Kidney glomerular epithelial cell (primary cell): Measurements from ENCODE around the gene HHEX.

Experiments used
- DNase-seq: peaks from one replicate; lab custom pipeline; 2025; lab: John Stamatoyannopoulos, UW

Gene HHEX

DNA sequence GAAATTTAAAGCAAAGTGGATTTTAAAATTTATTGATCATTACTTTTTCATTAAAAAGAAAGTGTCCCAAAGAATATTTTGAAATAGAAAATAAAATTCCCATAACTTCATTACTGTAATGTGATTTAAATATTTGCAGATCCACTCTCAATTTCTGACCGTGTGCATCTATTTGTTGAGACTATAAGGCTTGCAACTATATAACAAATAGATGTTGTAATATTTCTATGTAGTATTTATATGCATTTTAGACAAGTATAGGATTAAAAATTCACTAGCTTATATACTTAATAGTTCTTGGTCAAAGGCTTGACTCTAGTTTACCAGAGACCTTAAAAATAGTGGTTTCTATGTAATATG, 3.8 kb downstream of the HHEX start:
- no peak for DNase-seq

DNA sequence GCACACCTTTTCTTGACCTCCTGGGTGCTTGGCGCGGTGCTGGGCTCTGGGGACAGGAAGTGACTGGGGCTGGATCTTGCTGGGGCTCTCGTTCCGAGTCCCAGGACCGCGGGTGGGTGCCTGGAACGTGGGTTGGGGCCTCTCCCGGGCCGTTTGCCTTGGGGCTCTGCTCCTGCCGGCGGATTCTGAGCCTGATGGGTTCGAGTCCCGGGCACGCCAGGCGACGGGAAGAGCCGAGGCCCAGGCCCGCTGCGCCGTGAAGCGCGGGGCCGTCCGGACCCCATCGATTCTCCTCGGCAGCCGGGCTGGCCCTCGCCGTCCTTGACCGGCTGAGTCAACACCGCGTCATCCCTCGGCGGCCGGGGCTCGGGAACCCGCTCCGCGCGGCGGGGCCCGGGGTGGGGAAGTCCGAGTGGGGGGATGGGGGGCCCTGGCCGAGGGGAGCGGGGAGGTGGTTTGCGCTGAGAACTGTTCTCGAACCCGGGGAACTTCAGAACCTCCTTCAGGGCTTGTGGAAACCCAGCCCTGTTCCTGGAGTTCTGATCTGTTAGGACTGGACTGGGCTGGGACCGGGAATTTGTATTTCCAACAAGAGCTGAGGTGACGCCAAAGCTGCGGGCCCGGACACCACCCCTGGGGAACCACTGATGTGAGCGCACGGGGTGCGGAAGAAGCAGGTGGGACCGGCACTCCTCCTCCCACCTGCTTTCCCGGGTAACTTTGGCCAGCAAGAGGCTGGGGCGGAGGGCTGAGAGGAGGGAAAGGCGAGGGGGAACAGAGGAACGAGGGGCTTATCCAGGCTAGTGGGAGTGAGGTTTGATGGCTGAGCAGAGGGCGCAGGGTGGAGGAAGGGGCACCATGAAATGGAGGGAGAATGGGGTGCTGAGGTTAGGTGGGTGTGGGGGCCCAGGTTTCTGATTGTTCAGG, 6.2 kb downstream of the HHEX start:
- no peak for DNase-seq

DNA sequence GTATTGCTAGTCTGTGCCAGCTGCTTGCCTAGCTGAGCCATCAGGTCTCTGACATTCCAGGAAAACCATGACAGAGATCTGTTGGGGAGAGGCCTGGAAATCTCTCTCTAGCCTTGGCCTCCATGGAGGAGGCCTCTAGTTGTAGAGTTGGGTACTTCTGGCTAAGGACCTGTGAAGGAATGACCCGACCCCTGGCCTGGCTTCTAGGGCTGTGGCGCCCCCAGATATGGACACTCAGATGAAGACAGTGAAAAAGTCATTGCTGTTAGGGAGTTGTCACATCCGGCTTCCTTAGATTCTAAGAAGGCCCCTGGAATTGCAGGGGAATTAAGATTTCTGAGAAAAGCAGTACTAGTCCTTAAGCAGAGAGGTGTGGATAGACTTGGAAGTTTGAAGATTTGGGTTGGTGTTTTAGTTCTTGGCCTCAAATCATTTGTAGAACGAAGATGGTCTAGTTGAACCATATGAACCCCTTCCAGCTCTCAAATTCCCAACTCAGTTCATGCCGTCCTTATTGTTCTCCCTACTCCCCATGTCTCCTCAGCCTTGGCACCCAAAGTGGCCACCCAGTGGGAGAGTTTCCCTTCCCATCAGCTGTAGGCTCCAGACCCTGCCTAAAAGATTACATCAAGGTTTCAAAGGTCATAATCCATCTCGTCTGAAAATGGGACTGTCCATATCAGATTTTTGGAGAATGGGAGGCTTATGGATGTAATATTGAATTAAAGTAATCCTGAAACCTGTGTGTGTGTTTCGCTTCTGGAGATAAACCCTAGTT, 7.0 kb downstream of the HHEX start:
- no peak for DNase-seq

DNA sequence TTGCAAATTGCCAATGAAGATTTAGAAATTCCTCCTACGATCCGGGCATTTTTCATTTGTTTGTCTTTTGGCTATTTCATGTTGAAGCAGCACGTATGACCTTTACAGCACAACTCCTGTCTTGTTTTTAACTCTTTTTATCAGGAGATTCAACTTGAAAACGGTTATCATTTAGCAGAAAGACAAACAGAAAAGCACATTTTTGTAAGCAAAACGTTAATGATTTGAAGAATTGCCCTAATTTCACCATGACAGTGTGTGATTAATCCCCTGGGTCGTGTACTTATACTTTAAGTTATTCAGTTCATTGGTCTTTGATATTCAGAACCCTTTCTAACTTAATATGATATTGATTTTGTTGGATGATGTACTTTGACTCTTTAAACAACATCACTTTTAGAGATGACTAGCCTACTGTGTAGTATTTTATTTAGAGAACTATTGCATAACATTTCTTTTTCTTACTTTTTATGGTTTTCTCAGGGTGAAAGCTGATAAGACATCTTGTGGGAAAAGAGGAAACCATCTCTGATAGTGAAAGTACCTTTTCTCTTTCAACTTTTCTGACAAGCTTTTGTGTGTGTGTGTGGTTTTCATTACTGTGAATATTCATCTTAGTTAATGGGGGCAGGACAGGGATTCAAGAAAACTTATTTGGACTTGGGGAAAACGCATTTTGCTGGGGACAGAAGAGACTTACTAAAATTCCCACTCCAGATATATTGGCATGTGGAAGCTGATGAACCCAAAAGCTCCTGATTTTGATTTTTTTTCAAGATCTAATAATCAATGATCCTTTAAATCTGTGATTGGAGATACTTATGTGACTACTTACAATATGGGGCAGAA, 8.1 kb downstream of the HHEX start:
- DNase-seq = no peak

DNA sequence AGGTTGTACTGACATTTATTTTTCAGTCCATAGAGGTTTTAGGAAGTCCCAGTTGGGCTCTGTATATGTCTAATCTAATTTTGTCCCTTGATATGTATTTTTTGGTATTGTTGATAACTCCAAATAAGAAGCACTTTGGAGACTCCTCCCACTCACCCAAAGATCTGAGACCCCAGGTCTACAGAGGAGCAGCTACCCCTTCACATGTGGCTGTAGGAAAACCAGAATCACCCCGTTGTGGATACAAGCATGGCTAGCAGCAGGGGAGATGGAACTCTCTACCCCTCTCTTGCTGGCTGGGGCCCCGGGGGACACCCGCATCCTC, 9.4 kb downstream of the HHEX start:
- DNase-seq = no peak

DNA sequence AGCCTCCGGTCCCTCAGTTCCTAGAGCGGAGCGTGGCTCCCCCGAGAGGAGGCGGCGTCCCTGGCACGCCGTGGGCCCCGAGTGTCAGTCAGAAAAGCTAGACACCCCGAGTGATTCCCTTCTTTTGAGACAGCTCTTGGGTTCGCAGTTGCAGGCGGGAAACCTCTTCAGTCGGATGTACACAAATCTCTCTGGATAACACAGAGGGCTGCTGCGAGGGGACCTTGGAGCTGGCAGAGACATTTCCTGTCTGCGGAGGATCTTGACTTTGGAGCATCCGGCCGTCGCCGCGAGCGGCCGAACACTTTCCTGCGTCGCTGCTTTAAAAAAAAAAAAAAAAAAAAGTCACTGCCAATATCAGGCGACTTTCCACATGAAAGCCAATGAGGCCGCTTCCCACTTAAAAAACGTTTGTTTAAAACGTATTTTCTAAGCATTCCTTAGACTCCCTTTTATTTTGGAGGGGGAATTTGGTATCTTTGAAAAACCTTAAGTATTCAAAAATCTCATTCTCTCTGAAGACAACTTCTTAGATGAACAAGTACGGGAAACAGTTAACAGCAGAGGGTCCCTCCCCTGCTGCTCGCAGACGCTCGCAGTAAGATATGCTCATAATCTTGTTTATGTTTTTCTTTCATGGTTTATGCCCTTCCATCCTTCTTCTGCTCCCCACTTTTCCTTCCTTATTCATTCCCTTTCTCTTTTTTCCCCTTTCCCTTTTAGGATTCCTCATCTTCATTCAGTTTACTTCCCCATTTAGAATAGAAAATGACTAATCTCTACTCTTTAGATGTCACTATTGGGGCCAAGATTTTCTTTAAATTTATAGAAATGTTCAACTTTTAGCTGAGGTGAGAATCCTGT, 10.0 kb downstream of the HHEX start:
- no peak for DNase-seq

DNA sequence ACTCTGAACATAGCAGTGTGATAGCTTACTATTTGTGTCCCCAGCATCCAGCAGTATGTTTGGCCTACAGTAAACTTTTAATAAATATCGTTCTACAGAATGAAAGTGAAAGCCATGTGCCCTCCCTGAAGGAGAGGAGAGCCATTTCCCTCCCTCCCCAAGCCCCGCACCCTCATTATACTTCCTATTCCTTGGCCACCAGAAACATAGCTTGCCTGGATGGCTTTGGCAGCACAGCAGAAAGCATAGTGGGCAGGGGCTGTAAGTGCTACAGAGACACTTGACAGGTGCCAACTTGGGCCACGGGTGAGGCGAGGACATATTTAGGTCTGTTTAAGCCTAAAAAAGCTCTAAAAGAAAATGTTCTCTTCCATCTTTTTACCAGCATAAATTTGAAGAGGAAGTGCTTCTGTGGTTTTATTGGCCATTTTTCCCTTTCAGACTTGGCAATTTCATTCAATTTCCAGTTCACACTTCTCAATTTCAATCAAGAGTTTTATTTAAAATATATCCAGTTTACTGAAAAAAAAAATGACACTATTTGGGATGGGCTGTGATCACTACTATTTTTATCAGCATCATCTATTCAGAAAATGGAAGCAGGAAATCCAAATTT, 12.7 kb downstream of the HHEX start:
- DNase-seq = no peak

DNA sequence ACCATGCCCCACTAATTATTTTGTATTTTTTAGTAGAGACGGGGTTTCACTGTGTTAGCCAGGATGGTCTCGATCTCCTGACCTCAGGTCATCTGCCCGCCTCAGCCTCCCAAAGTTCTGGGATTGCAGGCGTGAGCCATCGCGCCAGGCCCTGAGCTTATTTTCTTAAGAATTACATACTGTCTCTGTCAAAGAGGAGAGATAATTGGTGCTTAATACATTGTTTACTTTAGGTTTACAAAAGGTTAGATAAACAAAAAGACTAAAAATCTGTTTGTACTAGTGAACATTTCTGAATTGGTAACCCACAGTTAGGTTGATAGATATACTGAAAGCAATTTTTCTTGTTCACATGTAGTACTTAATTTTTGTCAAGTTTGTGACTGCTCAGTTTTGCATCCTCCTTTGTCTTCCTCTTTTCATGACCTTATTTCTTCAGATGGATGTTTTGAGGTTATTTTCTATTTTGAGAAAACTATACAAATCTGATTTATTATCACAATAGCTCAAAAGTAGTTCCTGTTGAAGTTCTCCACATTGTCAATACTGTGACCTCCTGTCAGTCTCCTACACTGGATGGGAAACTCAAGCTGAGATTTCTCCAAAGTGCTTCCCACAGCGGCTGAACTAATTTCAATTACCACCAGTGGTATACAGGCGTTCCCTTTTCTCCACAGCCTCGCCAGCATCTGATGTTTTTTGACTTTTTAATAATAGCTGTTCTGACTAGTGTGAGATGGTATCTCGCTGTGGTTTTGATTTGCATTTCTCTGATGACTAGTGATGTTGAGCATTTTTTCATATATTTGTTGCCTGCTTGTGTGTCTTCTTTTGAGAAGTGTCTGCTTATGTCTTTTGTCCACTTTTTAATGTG, 22.5 kb downstream of the HHEX start:
- DNase-seq = no peak

DNA sequence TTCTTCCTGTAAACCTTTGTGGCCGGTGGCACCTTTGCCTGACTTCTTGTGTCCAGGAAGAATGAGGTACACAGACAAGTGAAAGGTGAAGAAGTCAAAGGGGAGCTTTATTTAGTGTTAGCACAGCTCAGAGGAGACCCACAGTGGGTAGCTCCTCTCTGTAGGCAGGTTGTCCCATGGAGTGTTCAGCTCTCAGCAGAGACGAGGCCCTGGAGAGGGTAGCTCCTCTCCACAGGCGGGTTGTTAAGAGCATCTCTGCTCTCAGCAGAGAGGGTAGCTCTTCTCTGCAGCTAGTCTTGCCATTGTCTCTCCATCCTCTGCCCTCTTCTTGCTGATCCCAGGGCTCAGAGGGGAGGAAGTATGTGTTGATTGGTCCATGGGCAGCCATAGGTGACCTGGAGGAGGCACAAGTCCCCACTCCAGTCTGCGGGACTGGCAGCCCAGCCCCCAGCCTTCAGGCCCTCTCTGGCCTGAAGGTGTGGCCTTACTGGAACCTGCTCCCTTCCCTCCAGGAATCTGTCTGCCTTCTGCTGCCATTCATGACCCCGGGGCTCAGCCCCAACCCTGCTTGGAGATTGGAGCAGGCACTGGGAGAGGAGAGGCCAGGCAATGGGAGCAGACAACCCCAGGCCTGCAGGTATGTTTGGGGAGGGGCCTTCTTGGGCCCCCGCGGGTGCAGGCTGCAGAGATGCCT, 24.5 kb downstream of the HHEX start:
- DNase-seq = no peak

DNA sequence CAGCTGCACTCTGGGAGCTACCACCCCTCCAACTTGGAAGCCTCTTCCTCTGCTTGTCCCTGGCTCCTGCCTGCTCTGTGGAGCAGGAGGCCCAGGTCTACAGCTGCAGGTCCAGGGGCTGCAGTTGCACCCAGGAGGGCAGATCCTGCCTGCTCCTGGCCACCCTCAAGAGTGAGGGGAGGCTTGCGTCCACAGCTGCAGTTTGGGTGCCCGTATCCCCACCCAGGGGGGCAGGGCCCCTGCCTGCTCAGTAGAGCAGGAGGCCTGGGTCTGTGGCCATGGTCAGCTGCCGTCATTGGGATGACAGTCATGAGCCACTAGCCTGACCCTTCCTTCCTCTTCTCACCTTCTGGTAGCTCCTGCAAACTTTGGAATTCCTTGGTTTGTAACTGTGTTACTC, 25.1 kb downstream of the HHEX start:
- DNase-seq = no peak

DNA sequence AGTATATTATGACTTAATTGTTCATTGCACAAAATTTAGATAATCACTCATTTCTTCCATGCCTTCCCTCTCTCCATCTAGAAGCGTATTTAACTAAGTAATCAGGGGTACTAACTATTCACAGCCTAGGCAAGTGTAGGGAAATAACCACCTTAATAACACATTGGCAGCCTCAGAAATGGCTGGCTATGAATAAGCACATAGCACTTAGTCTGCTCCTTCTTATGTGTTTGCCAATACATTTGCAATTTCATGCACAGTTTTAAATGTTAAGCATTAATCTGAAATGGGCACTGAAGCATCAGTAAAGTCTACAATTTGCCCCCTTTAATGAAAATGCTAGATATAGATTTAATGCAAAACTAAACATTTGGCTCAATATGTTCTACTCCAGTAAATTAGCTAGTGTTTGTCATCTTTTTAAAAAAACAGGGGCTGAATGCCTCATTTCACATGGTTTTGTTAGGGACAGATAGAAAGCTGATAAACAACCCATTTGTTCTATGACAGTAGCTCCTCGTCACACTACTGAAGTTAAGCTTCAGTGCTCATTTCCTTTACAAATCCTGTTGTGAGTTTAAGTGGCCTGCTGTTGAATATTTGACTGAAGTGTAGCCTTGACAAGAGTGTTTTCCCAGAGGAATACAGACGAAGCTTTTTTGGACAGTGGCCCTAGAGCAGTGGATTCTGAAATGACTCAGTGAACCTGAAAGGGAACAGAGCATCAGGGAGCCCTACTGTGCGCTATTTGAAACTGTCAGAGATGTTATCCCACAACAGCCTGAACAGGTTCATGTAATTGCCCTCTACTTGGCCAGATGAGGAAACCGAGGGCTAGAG, 30.5 kb downstream of the HHEX start:
- no peak for DNase-seq

DNA sequence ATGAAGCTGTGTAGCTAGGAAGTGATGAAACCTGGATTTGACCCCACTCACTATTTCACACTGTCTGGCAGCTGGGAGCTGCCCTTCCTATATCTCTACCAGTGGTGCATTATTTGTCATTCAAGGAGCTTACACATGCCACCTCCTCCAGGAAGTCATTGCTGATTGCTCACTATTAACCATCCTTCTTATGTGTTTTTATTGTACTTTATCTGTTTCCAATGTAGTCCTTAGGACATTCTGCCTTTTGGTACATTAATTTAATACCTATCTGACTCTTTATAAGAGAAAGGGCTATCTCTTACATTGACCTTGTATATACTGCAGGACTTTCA, 31.0 kb downstream of the HHEX start:
- DNase-seq = no peak

DNA sequence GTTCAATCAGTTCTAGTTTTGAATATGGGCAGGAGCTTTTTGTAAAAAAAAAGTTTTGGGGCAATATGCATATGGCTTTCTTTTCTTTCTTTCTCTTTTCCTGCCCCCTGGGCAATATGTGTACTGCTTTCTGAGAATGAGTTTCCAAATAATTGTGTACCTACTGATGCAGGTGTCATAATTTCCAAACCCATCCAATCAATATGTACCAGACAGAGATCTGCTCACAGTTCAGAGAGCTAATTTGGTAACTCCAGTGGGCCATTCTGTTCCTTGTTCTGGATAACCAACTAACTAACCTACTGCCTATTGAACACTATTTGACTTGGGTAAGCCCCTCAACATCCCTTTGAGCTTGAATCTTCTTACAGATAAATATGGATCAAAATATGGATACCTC, 32.6 kb downstream of the HHEX start:
- no peak for DNase-seq

DNA sequence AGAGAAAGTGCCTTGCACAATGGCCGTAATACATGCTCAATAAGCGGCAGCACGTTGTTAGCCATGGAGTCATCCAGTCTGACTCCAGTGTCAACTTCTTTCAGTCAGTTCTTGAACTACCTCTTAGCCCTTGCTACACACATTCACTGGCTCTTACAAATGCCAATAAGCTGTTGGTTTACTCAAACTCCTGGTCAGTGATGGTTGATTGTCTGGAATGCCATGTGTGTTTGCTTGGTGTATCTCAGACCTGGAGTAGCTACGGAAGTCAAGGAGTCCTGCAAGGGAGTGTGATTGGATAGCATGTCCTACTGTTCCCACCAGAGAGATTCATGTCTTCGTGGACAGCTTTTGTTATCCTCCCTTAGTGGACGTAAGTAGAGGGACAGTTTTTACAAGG, 37.4 kb downstream of the HHEX start:
- no peak for DNase-seq

DNA sequence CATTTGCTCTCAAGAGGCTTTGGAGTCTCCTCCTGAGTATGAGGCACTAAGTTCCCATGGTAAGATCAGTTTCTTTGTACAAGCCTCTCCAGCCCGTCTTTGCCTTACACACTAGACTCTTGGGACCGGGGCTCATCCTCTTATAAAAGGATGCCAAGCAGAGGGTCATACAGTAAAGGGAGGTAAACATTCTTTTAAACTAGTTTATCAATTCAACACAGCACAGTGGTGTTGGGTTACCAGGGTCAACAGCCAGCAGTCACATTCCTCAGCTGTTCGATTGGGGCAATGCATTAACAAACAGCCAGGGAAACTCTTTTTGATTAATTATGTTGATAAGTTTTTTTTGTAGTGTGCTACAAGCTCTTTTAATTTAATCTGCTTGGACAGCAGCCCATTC, 37.8 kb downstream of the HHEX start:
- DNase-seq = no peak

DNA sequence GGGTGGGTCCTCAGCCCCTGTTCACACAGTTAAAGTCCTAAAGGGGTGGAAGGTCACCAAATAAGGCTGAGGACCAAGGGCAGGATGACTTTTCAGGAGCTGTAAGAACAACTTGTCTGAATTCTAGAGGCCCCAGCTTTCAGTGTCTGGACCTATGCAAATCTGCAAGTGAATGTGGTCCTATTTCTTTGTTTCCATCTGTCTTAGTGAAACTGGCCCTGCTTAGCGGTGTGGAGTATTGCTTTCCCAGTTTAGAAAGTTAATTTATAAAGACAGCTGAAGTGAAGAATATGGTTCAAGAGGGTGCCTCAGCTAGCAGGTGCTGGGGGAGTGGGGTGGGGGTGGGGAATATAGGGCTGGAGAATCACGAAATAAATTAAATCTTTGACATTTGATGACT, 40.1 kb downstream of the HHEX start:
- DNase-seq = no peak

DNA sequence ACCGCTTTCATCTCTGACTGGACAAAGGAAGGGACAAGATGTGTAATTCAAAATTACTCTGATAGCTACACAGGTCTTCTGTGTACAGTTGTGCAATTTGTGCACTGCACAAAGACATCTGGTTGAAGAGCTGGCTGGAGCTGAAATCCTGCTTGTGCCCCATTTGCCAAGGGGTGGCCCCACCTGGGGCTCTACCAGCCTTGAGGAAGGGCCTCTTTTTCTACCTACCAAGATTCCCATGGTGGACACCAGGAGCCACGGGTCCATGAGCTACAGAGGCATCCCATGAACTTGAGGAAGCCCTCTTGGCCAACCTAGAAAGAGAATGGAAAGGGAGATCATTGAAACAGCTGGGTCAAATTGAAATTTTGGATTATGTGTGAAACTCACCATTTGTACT, 43.2 kb downstream of the HHEX start:
- no peak for DNase-seq

DNA sequence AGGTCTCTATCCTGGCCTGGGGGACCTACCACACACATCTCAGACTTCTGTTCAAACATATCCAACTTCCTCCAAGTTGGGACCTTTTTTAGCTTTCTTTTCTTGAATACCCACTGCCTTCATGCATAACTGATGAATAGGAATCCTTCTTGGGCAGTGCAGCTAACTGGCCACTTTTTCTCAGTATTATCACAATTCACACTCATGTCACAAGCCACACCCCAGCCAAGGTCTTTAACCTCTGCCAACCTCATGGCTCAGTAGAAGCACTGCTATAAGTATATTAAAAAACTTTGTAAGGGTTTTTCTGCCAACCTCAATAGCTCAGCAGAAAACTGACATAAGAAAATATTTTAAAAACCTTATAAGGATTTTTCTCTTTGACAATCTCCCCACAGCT, 44.5 kb downstream of the HHEX start:
- no peak for DNase-seq

DNA sequence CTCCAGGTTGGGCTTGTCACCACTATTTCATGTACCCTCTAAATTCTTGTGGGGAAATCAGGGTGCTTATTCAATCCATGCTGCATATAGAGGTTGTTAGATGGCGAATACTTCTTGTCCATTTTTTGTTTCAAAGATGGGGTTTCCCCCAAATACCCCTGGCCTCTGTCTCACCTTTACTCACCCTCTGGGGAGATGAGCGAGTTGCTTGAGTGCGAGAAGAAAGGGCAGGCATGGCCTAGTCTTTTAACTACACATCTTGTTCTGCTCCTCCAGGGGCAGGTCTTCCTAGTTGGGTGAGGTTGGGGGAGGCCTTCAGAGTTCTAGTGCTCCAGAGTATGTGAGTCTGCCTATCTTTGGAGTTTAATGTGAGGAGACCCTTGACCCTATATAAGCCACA, 46.2 kb downstream of the HHEX start:
- no peak for DNase-seq
